CD4-positive, alpha-beta T cell treated with Interleukin-4 for 4 hours (primary cell): Measurements from ENCODE around the gene B3GNT4.
"Not testable (repeated sequence)": the region's sequence is repeated elsewhere in the genome, so short reads cannot be mapped to it uniquely, and the experiment has no call there.

Source experiments
- DNase-seq: peaks from one replicate; pipeline ENCODE4 v3.0.0-alpha.2; 2020

The B3GNT4 gene

GRCh38 chr12:122189626-122190475, 13.7 kb upstream of the B3GNT4 start:
- DNase-seq: no peak

DNA sequence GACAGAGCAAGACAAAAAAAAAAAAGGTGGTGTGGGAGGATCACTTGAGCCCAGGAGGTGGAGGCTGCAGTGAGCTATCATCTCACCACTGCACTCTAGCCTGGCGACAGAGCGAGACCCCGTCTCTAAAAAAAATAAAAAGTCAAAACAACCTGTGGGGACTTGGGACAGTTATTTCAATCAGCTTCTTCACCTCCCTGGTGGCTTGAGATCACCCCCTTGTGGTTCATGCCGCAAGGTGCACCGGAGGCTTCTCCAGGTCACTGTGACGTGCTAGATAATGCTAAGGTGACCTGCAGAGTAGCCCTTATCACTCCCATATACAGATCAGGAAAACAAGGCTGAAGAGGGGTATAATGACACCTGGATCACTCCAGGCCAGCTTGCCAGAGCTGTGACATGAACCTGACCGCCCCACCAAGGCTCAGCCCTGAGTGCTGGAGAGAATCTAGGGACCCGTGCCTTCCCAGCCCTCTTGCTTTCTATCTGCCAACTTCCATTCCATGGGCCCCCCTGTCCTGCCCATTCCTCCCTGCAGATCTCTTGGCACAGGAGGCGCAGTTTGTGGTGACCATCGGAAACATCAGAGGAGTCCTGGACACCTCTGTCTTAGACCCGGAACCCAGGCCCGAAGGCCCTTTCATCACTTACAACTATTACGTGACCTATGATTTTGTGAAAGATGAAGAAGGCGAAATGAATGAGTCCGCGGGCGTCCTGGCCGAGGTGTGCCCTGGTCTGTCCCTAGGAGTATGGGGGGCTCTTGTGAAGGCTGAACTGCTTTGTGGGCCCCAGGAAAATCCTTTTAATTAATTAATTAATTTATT, 12.5 kb upstream of the B3GNT4 start:
- peak; percentile 65 for DNase-seq

DNA sequence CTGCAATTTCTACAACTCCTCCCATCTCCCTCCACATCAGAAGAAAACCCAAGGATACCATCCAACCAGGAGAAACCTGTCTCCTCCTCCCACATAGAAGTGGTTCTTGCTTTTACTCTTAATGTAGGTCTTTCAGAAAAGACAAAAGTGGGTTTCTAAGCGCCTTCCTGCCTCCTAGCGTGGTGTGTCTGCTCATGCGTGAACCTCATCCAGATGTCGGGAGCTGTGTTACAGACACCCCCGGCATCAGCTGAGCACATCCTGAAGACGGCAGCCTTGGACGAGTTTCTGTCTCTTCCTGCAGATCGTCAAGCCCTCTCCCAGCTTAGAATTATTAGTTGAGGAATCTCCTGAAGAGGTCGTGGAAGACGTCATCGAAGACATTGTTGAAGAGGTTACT, 11.1 kb upstream of the B3GNT4 start:
- DNase-seq: no peak

- no peak for DNase-seq
Observed at GRCh38 chr12:122194804-122195203, 8.7 kb upstream of the B3GNT4 start.

- DNase-seq: no peak
Observed at GRCh38 chr12:122195405-122195804, 8.1 kb upstream of the B3GNT4 start.

DNA sequence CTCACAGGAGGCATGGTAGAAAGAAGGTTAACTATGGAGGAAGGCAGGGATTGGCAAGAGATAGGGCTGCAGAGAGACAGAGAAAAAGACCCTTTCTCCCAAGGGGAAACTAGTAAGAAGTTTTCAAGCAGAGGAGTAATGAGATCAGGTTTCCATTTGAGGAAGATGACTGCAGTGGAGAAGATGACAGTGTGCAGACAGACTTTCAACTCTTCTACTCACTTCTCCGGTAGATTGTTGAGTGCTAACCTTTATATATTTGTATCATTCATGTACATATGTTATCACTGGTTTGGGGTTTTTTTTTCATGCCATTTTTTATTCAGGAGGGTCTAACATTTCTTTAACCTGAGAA, 5.9 kb upstream of the B3GNT4 start:
- no peak for DNase-seq

DNA sequence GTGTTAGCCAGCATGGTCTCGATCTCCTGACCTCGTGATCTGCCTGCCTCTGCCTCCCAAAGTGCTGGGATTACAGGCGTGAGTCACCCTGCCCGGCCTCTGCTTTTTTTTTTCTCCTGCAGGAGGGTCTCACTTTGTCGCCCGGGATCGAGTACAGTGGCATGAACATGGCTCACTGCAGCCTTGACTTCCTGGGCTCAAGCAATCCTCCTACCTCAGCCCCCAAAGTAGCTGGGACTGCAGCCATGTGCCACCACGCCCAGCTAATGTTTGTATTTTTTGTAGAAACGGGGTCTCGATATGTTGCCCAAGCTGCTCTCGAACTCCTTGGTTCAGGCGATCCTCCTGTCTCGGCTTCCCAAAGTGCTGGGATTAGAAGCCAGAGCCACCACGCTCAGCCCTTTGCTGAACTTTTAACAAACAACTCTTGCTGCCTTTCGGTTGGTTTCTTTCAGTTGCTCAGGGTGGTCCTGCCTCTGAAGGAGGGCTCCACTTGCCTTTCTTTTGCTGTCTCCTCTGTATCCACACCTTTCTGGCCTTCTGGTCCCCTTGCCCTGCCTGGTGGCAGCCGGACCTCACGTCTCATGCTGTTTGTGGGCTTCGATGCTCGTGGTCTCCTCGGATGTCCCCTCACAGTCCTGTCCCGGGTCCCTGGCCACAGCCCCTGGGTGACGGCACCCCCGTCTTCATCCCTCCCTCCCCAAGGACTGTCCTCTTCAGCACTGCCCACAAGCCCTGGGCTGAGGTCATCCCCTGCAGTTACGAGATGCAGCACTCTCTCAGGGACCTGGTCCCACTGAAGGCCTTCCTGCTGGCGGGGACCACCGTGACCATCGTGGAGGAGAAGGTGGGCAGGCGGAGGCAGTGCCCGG, 3.8 kb upstream of the B3GNT4 start:
- no peak for DNase-seq

- no peak for DNase-seq
Observed at GRCh38 chr12:122200541-122201175, 2.9 kb upstream of the B3GNT4 start.

GRCh38 chr12:122201381-122201780, 2.1 kb upstream of the B3GNT4 start:
- no peak for DNase-seq

- DNase-seq: no peak
Observed at GRCh38 chr12:122202017-122202416, 1.5 kb upstream of the B3GNT4 start.

- not testable (repeated sequence) for DNase-seq
Observed at GRCh38 chr12:122202811-122203210, 698 bp upstream of the B3GNT4 start.

- no peak for DNase-seq
Observed at GRCh38 chr12:122204167-122205052, 901 bp downstream of the B3GNT4 start.

DNA sequence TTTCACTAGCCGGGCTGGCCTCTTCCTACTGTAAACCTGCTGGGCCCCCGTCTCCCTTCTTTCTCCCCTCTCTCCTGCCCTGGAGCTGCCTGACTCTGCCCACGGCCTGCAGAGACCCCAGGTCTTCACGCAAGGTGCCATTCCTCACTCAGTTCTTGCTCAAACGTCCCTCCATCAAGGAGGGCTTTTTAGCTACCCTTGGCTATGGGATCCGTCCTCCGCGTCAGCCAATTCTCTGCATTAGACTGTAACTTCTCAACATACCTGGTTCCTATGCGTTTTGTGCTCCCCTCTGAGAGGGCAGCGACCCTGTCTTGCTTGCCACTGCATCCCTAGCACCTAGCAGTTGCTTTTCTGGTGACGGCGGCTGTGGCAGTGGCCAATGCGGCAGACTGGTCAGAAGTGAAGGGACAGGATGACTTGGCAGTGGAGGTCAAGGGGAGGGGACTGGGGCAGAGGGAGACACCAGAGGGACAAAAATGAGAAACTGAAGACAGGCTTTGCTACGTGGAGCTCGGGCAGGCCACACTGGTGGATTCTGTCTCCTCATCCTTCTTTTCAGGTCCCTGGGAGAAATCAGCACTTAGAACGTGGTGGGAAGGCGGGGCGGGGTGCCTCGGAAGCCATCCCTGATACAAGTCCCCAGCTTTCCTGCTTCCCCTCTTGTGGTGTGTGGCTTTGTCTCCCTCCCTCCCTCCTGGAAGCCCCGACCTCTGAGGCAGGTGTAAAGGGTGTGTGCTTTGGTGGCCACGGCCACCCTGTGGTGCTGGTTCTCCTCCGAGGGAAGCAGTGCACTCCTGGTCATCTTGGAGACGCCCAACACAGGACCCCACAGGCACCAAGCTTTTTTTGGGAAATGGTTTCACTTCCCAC, 1.8 kb downstream of the B3GNT4 start:
- DNase-seq: no peak

DNA sequence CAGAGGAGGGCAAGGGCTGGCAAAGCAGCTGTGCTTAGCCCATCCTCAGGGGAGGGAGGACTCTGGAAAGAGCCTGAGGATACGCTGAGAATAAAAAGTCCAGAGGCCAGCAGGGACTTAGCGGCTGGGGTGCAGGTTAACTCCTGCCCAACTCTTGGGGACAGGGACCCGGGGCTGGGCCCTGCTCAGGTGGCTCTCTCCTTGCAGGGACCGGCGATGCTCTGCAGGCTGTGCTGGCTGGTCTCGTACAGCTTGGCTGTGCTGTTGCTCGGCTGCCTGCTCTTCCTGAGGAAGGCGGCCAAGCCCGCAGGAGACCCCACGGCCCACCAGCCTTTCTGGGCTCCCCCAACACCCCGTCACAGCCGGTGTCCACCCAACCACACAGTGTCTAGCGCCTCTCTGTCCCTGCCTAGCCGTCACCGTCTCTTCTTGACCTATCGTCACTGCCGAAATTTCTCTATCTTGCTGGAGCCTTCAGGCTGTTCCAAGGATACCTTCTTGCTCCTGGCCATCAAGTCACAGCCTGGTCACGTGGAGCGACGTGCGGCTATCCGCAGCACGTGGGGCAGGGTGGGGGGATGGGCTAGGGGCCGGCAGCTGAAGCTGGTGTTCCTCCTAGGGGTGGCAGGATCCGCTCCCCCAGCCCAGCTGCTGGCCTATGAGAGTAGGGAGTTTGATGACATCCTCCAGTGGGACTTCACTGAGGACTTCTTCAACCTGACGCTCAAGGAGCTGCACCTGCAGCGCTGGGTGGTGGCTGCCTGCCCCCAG, 2.8 kb downstream of the B3GNT4 start:
- no peak for DNase-seq

- DNase-seq: no peak
Observed at GRCh38 chr12:122206976-122207375, 3.5 kb downstream of the B3GNT4 start.

DNA sequence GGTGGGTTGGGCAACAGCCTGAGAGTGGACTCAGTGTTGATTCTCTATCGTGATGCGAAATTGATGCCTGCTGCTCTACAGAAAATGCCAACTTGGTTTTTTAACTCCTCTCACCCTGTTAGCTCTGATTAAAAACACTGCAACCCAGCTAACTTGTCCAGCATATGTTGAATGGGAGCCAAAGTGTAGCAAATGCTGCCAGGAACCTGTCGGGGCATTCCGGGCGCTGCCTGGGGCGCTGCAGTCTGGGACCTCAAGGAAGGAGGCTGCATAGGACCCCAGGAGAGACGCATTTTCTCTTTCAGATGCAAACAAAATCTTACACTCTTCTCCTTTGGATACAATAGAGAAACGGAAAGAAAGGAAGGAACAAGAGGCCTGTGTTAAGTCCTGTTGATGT, 3.9 kb downstream of the B3GNT4 start:
- no peak for DNase-seq

GRCh38 chr12:122208073-122208820, 4.7 kb downstream of the B3GNT4 start:
- DNase-seq: no peak

DNA sequence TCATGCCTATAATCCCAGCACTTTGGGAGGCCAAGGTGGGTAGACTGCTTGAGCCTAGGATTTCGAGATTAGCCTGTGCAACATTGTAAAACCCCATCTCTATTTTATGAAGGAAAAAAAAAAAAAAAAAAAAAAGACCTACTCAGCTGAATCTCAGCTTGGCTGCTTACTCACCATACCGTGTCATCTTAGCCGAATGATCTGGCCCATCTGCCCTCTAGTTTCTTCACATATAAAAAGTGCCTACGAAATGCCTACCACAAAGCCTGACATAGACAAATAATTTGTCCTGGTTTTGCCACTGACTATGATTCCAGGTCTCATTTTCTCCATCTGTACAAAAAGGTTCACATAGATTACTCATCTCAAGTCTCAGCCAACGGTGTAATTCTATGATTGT, 12.3 kb downstream of the B3GNT4 start:
- DNase-seq: no peak

- DNase-seq: no peak
Observed at GRCh38 chr12:122216445-122216844, 12.9 kb downstream of the B3GNT4 start.
